ENCODE measurements around the gene LONP2.
"Not testable (repeated sequence)": the region's sequence is repeated elsewhere in the genome, so short reads cannot be mapped to it uniquely, and the experiment has no call there.

Gene LONP2

GRCh38 chr16:48236286-48236685 lies 7.8 kb upstream of the LONP2 start:
- DNase-seq (ENCODE audit: low spot score): no peak

- not testable (repeated sequence) for DNase-seq (ENCODE audit: low spot score)
Measured at GRCh38 chr16:48240147-48240546, 4.0 kb upstream of the LONP2 start.

GRCh38 chr16:48244863-48245195 lies 729 bp downstream of the LONP2 start:
- DNase-seq (ENCODE audit: low spot score): no peak

GRCh38 chr16:48246066-48246465 lies 2.0 kb downstream of the LONP2 start:
- DNase-seq (ENCODE audit: low spot score): no peak

- DNase-seq (ENCODE audit: low spot score): no peak
Measured at GRCh38 chr16:48247311-48247710, 3.2 kb downstream of the LONP2 start, which contains the start of gene ABCC11. Gene ABCC11, minus strand, starts transcription at chr16:48247539. Its CDS starts 15,618 bp downstream, at chr16:48231921.

- no peak for DNase-seq (ENCODE audit: low spot score)
Measured at GRCh38 chr16:48250520-48251278, 6.6 kb downstream of the LONP2 start.

- DNase-seq (ENCODE audit: low spot score): no peak
Measured at GRCh38 chr16:48252013-48252412, 7.9 kb downstream of the LONP2 start.

GRCh38 chr16:48256579-48257177 lies 12.6 kb downstream of the LONP2 start:
- DNase-seq (ENCODE audit: low spot score): no peak

GRCh38 chr16:48261569-48261968 lies 17.5 kb downstream of the LONP2 start:
- DNase-seq (ENCODE audit: low spot score): no peak

- DNase-seq (ENCODE audit: low spot score): no peak
Measured at GRCh38 chr16:48262631-48263030, 18.5 kb downstream of the LONP2 start.

- no peak for DNase-seq (ENCODE audit: low spot score)
Measured at GRCh38 chr16:48269011-48269410, 24.9 kb downstream of the LONP2 start.

- DNase-seq (ENCODE audit: low spot score): no peak
Measured at GRCh38 chr16:48271728-48272127, 27.6 kb downstream of the LONP2 start.

- DNase-seq (ENCODE audit: low spot score): no peak
Measured at GRCh38 chr16:48272837-48273421, 28.8 kb downstream of the LONP2 start.

GRCh38 chr16:48274476-48274875 lies 30.4 kb downstream of the LONP2 start:
- no peak for DNase-seq (ENCODE audit: low spot score)

- no peak for DNase-seq (ENCODE audit: low spot score)
Measured at GRCh38 chr16:48276102-48276501, 32.0 kb downstream of the LONP2 start.

- DNase-seq (ENCODE audit: low spot score): no peak
Measured at GRCh38 chr16:48277158-48277557, 33.1 kb downstream of the LONP2 start.

GRCh38 chr16:48279199-48279598 lies 35.1 kb downstream of the LONP2 start:
- DNase-seq (ENCODE audit: low spot score): no peak

- no peak for DNase-seq (ENCODE audit: low spot score)
Measured at GRCh38 chr16:48280546-48280945, 36.4 kb downstream of the LONP2 start.

GRCh38 chr16:48282636-48283263 lies 38.6 kb downstream of the LONP2 start:
- no peak for DNase-seq (ENCODE audit: low spot score)

- no peak for DNase-seq (ENCODE audit: low spot score)
Measured at GRCh38 chr16:48284772-48285409, 40.8 kb downstream of the LONP2 start.

GRCh38 chr16:48287239-48287638 lies 43.1 kb downstream of the LONP2 start:
- DNase-seq (ENCODE audit: low spot score): no peak

- no peak for DNase-seq (ENCODE audit: low spot score)
Measured at GRCh38 chr16:48291303-48291702, 47.2 kb downstream of the LONP2 start.

- DNase-seq (ENCODE audit: low spot score): no peak
Measured at GRCh38 chr16:48291754-48292153, 47.7 kb downstream of the LONP2 start.
